Chondrocyte (in vitro differentiated cells): Measurements from ENCODE around the gene CHRNE. TPM values are rescaled to one million over a fixed set of nuclear protein-coding genes. Genes with fewer than 3 reads are reported as not detected.

ENCODE experiments used
- DNase-seq: peaks from one replicate; pipeline ENCODE4 v3.0.0; 2021; ENCODE audit warnings: mixed read lengths, low spot score
- H3K27ac Mint-ChIP-seq: one replicate; pipeline ENCODE4 v1.8.0; 2021; ENCODE audit warnings: mild to moderate bottlenecking, moderate library complexity, mixed read lengths; ENCODE audit not compliant: unreplicated experiment
- H3K27me3 Mint-ChIP-seq: 2 replicates; pipeline ENCODE4 v1.8.0; 2021; ENCODE audit warnings: low read depth, mixed read lengths
- H3K36me3 Mint-ChIP-seq: 2 replicates; pipeline ENCODE4 v1.8.0; 2021; ENCODE audit warnings: low read depth, mixed read lengths
- H3K4me1 Mint-ChIP-seq: 2 replicates; pipeline ENCODE4 v1.8.0; 2021; ENCODE audit warnings: low read depth, mild to moderate bottlenecking, mixed read lengths
- H3K4me3 Mint-ChIP-seq: one replicate; pipeline ENCODE4 v1.8.0; 2021; ENCODE audit warnings: mild to moderate bottlenecking, moderate library complexity, mixed read lengths; ENCODE audit not compliant: unreplicated experiment
- H3K9me3 Mint-ChIP-seq: 2 replicates; pipeline ENCODE4 v1.8.0; 2021; ENCODE audit warnings: low read depth, mixed read lengths
- CTCF ChIP-seq: fragments of 200-600 bp; sonication (generic); IDR thresholded peaks from 2 replicates; pipeline ENCODE4 v1.5.0; 2021; ENCODE audit warnings: antibody characterized with exemption, mild to moderate bottlenecking, moderate library complexity
- total RNA-seq: library from RNA; stranded (reverse); gene quantifications from 3 replicates; pipeline ENCODE4 v1.2.1, GENCODE V29; 2021

Gene CHRNE
- total RNA-seq, 1 donor from 2014 or later: 0.35 TPM

- H3K27me3 Mint-ChIP-seq: no peaks in the 10 kb centered on the region
- peaks cover 23% of the 10 kb centered on the region for H3K36me3 Mint-ChIP-seq
- H3K4me3 Mint-ChIP-seq: peak overlapping the region; percentile 96
- no peak for TF ChIP-seq CTCF
- no peaks in the 10 kb centered on the region for H3K9me3 Mint-ChIP-seq
- peaks cover 68% of the 10 kb centered on the region for H3K4me1 Mint-ChIP-seq
- no peak for DNase-seq
- peak overlapping the region; percentile 94 for H3K27ac Mint-ChIP-seq
Observed at GRCh38 chr17:4947010-4947410, 44.1 kb upstream of the CHRNE start.

GRCh38 chr17:4946312-4946976, 43.5 kb upstream of the CHRNE start:
- TF ChIP-seq CTCF: no peak
- Mint-ChIP-seq H3K27ac (peak overlapping the region; percentile 94), H3K9me3 (no peaks in the 10 kb centered on the region), H3K4me3 (peak overlapping the region; percentile 96), H3K4me1 (peaks cover 68% of the 10 kb centered on the region), H3K27me3 (no peaks in the 10 kb centered on the region), H3K36me3 (peaks cover 25% of the 10 kb centered on the region)
- DNase-seq: no peak

GRCh38 chr17:4945944-4946280, 43.0 kb upstream of the CHRNE start:
- H3K9me3 Mint-ChIP-seq: no peaks in the 10 kb centered on the region
- peak overlapping the region; percentile 94 for H3K27ac Mint-ChIP-seq
- no peaks in the 10 kb centered on the region for H3K27me3 Mint-ChIP-seq
- no peak for TF ChIP-seq CTCF
- peaks cover 25% of the 10 kb centered on the region for H3K36me3 Mint-ChIP-seq
- no peak for DNase-seq
- H3K4me3 Mint-ChIP-seq: peak overlapping the region; percentile 96
- peaks cover 68% of the 10 kb centered on the region for H3K4me1 Mint-ChIP-seq

GRCh38 chr17:4945176-4945943, 42.5 kb upstream of the CHRNE start:
- Mint-ChIP-seq H3K27ac (peak overlapping the region; percentile 94), H3K4me1 (peaks cover 65% of the 10 kb centered on the region), H3K9me3 (no peaks in the 10 kb centered on the region), H3K4me3 (peak overlapping the region; percentile 96), H3K27me3 (no peaks in the 10 kb centered on the region), H3K36me3 (peaks cover 25% of the 10 kb centered on the region)
- TF ChIP-seq CTCF: no peak
- DNase-seq: no peak

- TF ChIP-seq CTCF: no peak
- H3K27me3 Mint-ChIP-seq: no peaks in the 10 kb centered on the region
Observed at GRCh38 chr17:4944554-4945175, 41.8 kb upstream of the CHRNE start.

More at GRCh38 chr17:4944554-4945175, 41.8 kb upstream of the CHRNE start:
- Mint-ChIP-seq H3K36me3 (peaks cover 25% of the 10 kb centered on the region), H3K4me3 (peak overlapping the region; percentile 96), H3K4me1 (peaks cover 62% of the 10 kb centered on the region), H3K9me3 (no peaks in the 10 kb centered on the region), H3K27ac (peak overlapping the region; percentile 94)
- no peak for DNase-seq
